ENCODE measurements around the gene PHPT1. TPM values are rescaled to one million over a fixed set of nuclear protein-coding genes. Genes with fewer than 3 reads are reported as not detected.
"Not testable (repeated sequence)": the region's sequence is repeated elsewhere in the genome, so short reads cannot be mapped to it uniquely, and the experiment has no call there.

Gene PHPT1
- total and polyA plus RNA-seq, 2 of the 13 experiments (the other 11 are each of a cell fraction or from before 2014, with no cell fraction given): 189 to 192 TPM

DNA sequence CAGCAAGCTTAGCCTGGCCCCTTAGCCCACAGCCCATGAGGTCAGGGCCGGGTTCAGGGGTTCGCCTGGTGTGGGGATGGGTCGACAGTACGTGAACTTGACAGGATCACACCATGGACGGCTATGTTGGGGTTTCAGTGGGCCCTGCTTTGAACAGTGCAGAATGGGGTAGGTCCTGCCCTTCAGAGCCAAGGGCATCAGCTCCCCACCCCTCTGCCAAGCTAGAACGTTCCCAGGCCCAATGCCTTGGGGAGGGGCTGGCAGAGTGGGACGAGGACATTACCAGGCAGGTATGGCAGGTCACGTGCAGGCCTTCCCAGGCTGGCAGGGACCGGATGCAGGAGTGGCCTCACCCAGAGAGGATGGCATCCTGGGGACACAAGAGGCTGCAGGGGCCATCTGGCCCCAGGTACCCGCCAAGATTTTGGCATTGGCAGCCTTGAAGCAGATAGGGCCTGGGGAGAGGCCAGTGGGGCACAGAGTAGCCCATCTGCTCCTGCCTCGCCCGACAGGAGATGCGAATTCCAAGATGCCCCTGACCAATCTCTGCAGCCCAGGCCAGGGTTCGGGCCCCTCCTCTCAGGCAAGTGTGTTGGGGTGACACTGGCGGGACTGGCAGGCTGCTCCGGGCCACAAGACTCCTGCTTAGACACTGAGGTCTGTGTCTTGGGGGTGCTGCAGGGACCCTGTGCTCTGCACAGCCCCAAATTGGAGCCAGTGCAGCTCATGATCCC, 7.4 kb upstream of the PHPT1 start:
- intact Hi-C loops (cut with micrococcal nuclease; ENCODE audit: unreplicated experiment); BruUV-seq (replicated peaks); H4K20me1 ChIP-seq (ENCODE audit: insufficient read depth, low read length); H3K79me2 ChIP-seq (ENCODE audit: insufficient read depth, low read length); DNase-seq (ENCODE audit: low spot score); FAIRE-seq; H3K27me3 ChIP-seq (ENCODE audit: control insufficient read depth in 1 of 2, insufficient read depth in 2 of 2, low read length in 2 of 2); H2AFZ ChIP-seq (ENCODE audit: low read length); CTCF ChIA-PET (ENCODE audit: low intra/inter-chr PET ratio, low total read pairs); H3K36me3 ChIP-seq (replicated peaks in 1 of 2; ENCODE audit: control insufficient read depth in 1 of 2, insufficient read depth in 2 of 2, low read length in 2 of 2); H3K9ac ChIP-seq (ENCODE audit: insufficient read depth, low read depth, low read length); H3K9me3 ChIP-seq (ENCODE audit: low read length): not testable (repeated sequence)
- peak overlapping the region; percentile 62 for H3K27ac ChIP-seq (ENCODE audit: extremely low read length, insufficient read depth, low read length)
- in situ Hi-C loops (cut with HindIII; ENCODE audit: extremely low pct_ligation_motif_present, low pct_unique_long_range_greater_than_20kb): loop anchor here (10.0 kb wide), 1 partner anchor 193 kb away; the partner anchor contains the start of gene FUT7
- 35% methylated on average over 4 of the region's 16 CpGs for WGBS (ENCODE audit: low lambda C conversion rate)
- H3K4me2 ChIP-seq (ENCODE audit: low read depth, low read length): peak overlapping the region; percentile 77
- peak; percentile 4 for ATAC-seq
- peak overlapping the region in 2 of 3 experiments; percentile 56 to 73; a peak in 3 of 6 replicates for H3K4me3 ChIP-seq (replicated peaks in 1 of 3; ENCODE audit: insufficient read depth in 1 of 3, low read depth in 2 of 3, low read length in 3 of 3)
- POLR2A ChIA-PET: interaction anchor here (1.0 to 2.3 kb wide), 7 partner anchors 17 to 106 kb away, joined by 3 to 7 read pairs (median 5); partner anchors contain the start of genes EDF1 and TMEM141
- peaks cover 41% of the 10 kb centered on the region for H3K4me1 ChIP-seq (ENCODE audit: insufficient read depth, low read length)
- TF ChIP-seq REL (CRISPR knock-in tag; conservative IDR thresholded peaks at IDR 0.05): 0 out of 2 replicates have a peak, but pooled peaks have one; percentile 18
- TF ChIP-seq YY1 (IDR thresholded peaks at IDR 0.05; ENCODE audit: insufficient read depth, insufficient replicate concordance, low read depth, low read length): peak; percentile 18
- 0 out of 2 replicates have a peak, but pooled peaks have one; percentile 1 for TF ChIP-seq SIN3A (IDR thresholded peaks at IDR 0.05; ENCODE audit: borderline replicate concordance, low read depth, low read length)
- TF ChIP-seq POLR2G (IDR thresholded peaks at IDR 0.05; ENCODE audit: low read depth, low read length): peak; percentile 66; the same call in 1 of the 2 replicates
- TF ChIP-seq ZNF747 (CRISPR knock-in tag; IDR thresholded peaks at IDR 0.05; ENCODE audit: borderline replicate concordance): peak; percentile 65; the same call in 1 of the 2 replicates
- TF ChIP-seq, protein P1, sequence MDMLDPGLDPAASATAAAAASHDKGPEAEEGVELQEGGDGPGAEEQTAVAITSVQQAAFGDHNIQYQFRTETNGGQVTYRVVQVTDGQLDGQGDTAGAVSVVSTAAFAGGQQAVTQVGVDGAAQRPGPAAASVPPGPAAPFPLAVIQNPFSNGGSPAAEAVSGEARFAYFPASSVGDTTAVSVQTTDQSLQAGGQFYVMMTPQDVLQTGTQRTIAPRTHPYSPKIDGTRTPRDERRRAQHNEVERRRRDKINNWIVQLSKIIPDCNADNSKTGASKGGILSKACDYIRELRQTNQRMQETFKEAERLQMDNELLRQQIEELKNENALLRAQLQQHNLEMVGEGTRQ (IDR thresholded peaks at IDR 0.05; ENCODE audit: low read depth, low read length): 0 out of 2 replicates have a peak, but pooled peaks have one; percentile 13
- TF ChIP-seq, protein P1 (CRISPR knock-in tag; IDR thresholded peaks at IDR 0.05; ENCODE audit: borderline replicate concordance): peak; percentile 72
- TF ChIP-seq, protein P2, sequence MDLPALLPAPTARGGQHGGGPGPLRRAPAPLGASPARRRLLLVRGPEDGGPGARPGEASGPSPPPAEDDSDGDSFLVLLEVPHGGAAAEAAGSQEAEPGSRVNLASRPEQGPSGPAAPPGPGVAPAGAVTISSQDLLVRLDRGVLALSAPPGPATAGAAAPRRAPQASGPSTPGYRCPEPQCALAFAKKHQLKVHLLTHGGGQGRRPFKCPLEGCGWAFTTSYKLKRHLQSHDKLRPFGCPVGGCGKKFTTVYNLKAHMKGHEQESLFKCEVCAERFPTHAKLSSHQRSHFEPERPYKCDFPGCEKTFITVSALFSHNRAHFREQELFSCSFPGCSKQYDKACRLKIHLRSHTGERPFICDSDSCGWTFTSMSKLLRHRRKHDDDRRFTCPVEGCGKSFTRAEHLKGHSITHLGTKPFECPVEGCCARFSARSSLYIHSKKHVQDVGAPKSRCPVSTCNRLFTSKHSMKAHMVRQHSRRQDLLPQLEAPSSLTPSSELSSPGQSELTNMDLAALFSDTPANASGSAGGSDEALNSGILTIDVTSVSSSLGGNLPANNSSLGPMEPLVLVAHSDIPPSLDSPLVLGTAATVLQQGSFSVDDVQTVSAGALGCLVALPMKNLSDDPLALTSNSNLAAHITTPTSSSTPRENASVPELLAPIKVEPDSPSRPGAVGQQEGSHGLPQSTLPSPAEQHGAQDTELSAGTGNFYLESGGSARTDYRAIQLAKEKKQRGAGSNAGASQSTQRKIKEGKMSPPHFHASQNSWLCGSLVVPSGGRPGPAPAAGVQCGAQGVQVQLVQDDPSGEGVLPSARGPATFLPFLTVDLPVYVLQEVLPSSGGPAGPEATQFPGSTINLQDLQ (CRISPR knock-in tag; IDR thresholded peaks at IDR 0.05): 0 out of 2 replicates have a peak, but pooled peaks have one; percentile 57
- peak; percentile 51; the same call in 1 of the 2 replicates for TF ChIP-seq POLR2AphosphoS5 (IDR thresholded peaks at IDR 0.05; ENCODE audit: low read depth, low read length)
- TF ChIP-seq, protein P3, sequence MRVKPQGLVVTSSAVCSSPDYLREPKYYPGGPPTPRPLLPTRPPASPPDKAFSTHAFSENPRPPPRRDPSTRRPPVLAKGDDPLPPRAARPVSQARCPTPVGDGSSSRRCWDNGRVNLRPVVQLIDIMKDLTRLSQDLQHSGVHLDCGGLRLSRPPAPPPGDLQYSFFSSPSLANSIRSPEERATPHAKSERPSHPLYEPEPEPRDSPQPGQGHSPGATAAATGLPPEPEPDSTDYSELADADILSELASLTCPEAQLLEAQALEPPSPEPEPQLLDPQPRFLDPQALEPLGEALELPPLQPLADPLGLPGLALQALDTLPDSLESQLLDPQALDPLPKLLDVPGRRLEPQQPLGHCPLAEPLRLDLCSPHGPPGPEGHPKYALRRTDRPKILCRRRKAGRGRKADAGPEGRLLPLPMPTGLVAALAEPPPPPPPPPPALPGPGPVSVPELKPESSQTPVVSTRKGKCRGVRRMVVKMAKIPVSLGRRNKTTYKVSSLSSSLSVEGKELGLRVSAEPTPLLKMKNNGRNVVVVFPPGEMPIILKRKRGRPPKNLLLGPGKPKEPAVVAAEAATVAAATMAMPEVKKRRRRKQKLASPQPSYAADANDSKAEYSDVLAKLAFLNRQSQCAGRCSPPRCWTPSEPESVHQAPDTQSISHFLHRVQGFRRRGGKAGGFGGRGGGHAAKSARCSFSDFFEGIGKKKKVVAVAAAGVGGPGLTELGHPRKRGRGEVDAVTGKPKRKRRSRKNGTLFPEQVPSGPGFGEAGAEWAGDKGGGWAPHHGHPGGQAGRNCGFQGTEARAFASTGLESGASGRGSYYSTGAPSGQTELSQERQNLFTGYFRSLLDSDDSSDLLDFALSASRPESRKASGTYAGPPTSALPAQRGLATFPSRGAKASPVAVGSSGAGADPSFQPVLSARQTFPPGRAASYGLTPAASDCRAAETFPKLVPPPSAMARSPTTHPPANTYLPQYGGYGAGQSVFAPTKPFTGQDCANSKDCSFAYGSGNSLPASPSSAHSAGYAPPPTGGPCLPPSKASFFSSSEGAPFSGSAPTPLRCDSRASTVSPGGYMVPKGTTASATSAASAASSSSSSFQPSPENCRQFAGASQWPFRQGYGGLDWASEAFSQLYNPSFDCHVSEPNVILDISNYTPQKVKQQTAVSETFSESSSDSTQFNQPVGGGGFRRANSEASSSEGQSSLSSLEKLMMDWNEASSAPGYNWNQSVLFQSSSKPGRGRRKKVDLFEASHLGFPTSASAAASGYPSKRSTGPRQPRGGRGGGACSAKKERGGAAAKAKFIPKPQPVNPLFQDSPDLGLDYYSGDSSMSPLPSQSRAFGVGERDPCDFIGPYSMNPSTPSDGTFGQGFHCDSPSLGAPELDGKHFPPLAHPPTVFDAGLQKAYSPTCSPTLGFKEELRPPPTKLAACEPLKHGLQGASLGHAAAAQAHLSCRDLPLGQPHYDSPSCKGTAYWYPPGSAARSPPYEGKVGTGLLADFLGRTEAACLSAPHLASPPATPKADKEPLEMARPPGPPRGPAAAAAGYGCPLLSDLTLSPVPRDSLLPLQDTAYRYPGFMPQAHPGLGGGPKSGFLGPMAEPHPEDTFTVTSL (CRISPR knock-in tag; IDR thresholded peaks at IDR 0.05; ENCODE audit: borderline replicate concordance): peak; percentile 5; the same call in 1 of the 2 replicates
- TF ChIP-seq ZNF709 (CRISPR knock-in tag; IDR thresholded peaks at IDR 0.05): 0 out of 2 replicates have a peak, but pooled peaks have one; percentile 30

Measured in HepG2 (cell line).